HFF-Myc (cell line): ENCODE data around the gene MMP7.

Source experiments
- DNase-seq: peaks from one replicate; pipeline ENCODE4 v3.0.0-alpha.2; 2011; ENCODE audit warnings: low read depth; ENCODE audit errors: extremely low read depth
- H3K4me3 ChIP-seq: replicated peaks from 2 replicates; pipeline ENCODE4 v1.5.1; 2011; ENCODE audit warnings: low read depth, mild to moderate bottlenecking, control low read depth, low read length
- CTCF ChIP-seq: IDR thresholded peaks from 2 replicates; pipeline ENCODE4 v1.5.1; 2012; ENCODE audit warnings: mild to moderate bottlenecking, low read depth, low read length, control low read depth; ENCODE audit errors: missing control alignments

Gene MMP7

DNA sequence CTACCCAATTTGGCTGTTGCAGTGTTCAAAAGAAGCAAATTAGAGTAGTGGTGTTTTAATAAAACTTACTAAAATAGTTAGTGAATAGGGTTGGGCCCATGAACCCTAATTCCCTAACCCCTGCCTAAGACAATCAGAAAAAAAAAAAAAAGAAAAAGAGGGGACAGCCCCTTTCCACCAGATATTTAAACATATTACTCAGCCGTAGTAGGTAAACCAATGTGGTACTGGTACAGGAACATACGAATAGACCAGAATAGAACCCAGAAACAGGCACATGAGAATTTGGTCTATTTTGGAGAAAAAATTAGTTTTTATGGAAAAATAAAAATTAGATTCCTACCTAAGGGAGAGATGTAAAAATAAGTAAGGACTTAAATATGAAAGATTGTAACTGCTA is 38.6 kb downstream of the MMP7 start:
- TF ChIP-seq CTCF, result no peak
- no peak overlapping the region for H3K4me3 ChIP-seq
- no peak for DNase-seq

- TF ChIP-seq CTCF, result no peak
- DNase-seq, result no peak
These were observed 41.1 kb downstream of the MMP7 start for GRCh38 chr11:102489186-102490145.

GRCh38 chr11:102488208-102488607 is 42.3 kb downstream of the MMP7 start:
- no peak overlapping the region for H3K4me3 ChIP-seq
- no peak for TF ChIP-seq CTCF
- DNase-seq, result no peak

More at GRCh38 chr11:102489186-102490145, 41.1 kb downstream of the MMP7 start:
- H3K4me3 ChIP-seq, result no peak overlapping the region

DNA sequence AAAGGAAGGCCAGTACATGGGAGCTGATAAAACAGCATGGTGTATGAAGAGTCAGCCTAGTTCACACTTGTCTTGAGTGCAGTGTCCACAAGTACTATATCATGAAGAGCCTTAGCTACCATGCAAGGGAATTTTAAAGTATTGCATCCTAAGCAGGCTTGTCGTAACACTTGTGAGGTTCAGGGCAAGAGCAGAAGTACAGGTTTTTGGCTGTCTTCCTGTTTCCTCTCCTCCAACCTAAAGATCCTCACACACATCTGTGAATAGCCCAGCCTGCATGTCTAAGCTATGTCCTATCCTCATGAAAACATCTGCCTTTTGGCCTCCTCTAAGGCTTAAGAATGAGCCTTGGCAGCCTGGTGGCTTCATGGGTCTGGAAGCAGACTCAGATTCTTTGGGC is 43.3 kb downstream of the MMP7 start:
- no peak for TF ChIP-seq CTCF
- no peak overlapping the region for H3K4me3 ChIP-seq
- DNase-seq, result no peak

DNA sequence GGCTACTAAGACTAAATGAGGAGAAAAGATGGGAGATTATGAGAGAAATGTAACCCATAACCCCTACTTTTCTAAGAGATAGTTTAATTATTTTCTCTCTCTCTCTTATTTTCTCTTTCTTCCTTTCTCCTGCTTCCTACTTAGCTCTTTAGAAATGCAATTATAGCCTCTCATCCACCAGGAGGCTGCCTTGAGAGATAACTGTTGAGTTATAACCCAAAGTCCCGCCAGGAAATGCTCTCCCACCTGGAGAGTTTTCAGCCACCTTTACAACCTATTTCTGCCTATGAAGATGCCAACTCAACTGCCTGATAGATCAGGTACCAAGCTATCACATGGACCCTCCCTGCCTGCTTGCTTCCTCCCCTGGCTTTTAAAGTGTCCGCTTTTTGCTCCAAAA is 44.0 kb downstream of the MMP7 start:
- TF ChIP-seq CTCF, result no peak
- no peak overlapping the region for H3K4me3 ChIP-seq
- DNase-seq, result no peak

DNA sequence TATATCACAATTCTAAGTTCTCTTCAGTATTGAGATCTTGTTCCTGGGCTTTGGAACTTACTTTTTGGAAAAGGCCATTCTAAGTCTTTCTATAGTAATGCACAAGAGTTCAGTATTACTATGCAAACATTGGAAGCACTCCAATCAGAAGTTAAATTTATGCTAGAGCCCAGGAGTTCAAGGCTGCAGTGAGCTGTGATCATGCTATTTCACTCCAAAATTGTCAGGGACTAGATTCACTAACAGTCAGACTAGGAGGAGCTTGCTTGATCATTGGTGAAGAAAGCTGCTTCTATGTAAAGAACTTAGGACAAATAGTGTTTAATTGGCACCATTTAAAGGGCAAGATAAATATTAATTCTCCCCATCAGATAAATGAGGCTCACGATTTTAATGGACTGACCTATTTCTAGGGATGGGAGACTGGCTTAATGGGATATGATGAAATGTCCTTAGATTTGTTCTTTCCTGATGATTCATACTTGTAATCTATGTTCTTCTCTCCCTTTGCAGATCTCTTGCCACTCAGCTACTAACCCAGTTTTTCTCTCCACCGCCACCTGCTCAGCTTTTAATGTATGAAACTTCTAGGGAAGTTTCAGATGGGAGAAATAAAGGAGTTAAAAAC is 45.3 kb downstream of the MMP7 start:
- no peak for DNase-seq
- no peak for TF ChIP-seq CTCF
- H3K4me3 ChIP-seq, result no peak overlapping the region
